HG02884 (cell line): ENCODE results near the gene MYBPHL.

ENCODE experiments used
- ATAC-seq: cut with Tn5 transposase; IDR thresholded peaks from one replicate; pipeline ENCODE4 v1.9.1; 2021; ENCODE audit warnings: mild to moderate bottlenecking, moderate library complexity; ENCODE audit not compliant: unreplicated experiment

Gene MYBPHL

GRCh38 chr1:109306832-109307273 lies at the start of gene MYBPHL:
MYBPHL (minus strand) TSS chr1:109307011; CDS start chr1:109306991, 20 bp downstream.
- ATAC-seq = no peak

- no peak for ATAC-seq
These were observed 49.7 kb upstream of the MYBPHL start for GRCh38 chr1:109356505-109356904.

- no peak for ATAC-seq
These were observed 48.1 kb upstream of the MYBPHL start for GRCh38 chr1:109354929-109355328.

GRCh38 chr1:109351457-109351856 lies 44.6 kb upstream of the MYBPHL start:
- no peak for ATAC-seq

GRCh38 chr1:109350655-109351054 lies 43.8 kb upstream of the MYBPHL start:
- no peak for ATAC-seq

- no peak for ATAC-seq
These were observed 43.4 kb upstream of the MYBPHL start for GRCh38 chr1:109350182-109350581.

GRCh38 chr1:109347511-109347910 lies 40.7 kb upstream of the MYBPHL start:
- ATAC-seq = no peak

- ATAC-seq = no peak
These were observed 35.4 kb upstream of the MYBPHL start for GRCh38 chr1:109341944-109342930.

GRCh38 chr1:109338608-109339007 lies 31.8 kb upstream of the MYBPHL start:
- ATAC-seq = no peak

- no peak for ATAC-seq
These were observed 31.3 kb upstream of the MYBPHL start for GRCh38 chr1:109338091-109338490.

GRCh38 chr1:109335091-109335490 lies 28.3 kb upstream of the MYBPHL start:
- no peak for ATAC-seq

- ATAC-seq = no peak
These were observed 24.3 kb upstream of the MYBPHL start for GRCh38 chr1:109331113-109331512.

- ATAC-seq = no peak
These were observed 20.5 kb upstream of the MYBPHL start for GRCh38 chr1:109327285-109327684.

- ATAC-seq = no peak
These were observed 16.2 kb upstream of the MYBPHL start for GRCh38 chr1:109322974-109323373.

- ATAC-seq = no peak
These were observed 12.3 kb upstream of the MYBPHL start for GRCh38 chr1:109319114-109319513.

- no peak for ATAC-seq
These were observed 9.7 kb upstream of the MYBPHL start for GRCh38 chr1:109316506-109316905.

- ATAC-seq = no peak
These were observed 8.5 kb upstream of the MYBPHL start for GRCh38 chr1:109315288-109315687.

GRCh38 chr1:109314795-109315194 lies 8.0 kb upstream of the MYBPHL start:
- no peak for ATAC-seq

- ATAC-seq = no peak
These were observed 6.4 kb upstream of the MYBPHL start for GRCh38 chr1:109312978-109313775.

GRCh38 chr1:109312246-109312645 lies 5.4 kb upstream of the MYBPHL start:
- no peak for ATAC-seq

- no peak for ATAC-seq
These were observed 2.5 kb upstream of the MYBPHL start for GRCh38 chr1:109309347-109309746.
